ENCODE measurements around the gene CYBRD1. TPM values are rescaled to one million over a fixed set of nuclear protein-coding genes. Genes with fewer than 3 reads are reported as not detected.

The CYBRD1 gene
- total RNA-seq, 4 donors from 2014 or later, result 5.7 to 176 (median 45.7) TPM

GRCh38 chr2:171509945-171510731 lies 12.1 kb upstream of the CYBRD1 start:
- TF ChIP-seq POLR2A (IDR thresholded peaks at IDR 0.05) (no peak), CTCF (IDR thresholded peaks at IDR 0.05) (no peak)
- Histone ChIP-seq H3K9me3 (no peaks in the 10 kb centered on the region), H3K27ac (no peak overlapping the region), H3K27me3 (no peaks in the 10 kb centered on the region), H3K4me1 (no peaks in the 10 kb centered on the region), H3K4me3 (no peak overlapping the region), H3K36me3 (no peaks in the 10 kb centered on the region)
- WGBS, 2 donors, result 74 to 76% methylated on average over 9 of the region's 9 CpGs
- DNase-seq, result no peak
- intact Hi-C loops (cut with DNase I), result no loop called here

GRCh38 chr2:171512014-171512413 lies 10.3 kb upstream of the CYBRD1 start:
- intact Hi-C loops (cut with DNase I), result no loop called here
- TF ChIP-seq CTCF (IDR thresholded peaks at IDR 0.05) (no peak), POLR2A (IDR thresholded peaks at IDR 0.05) (no peak)
- no peaks in the 10 kb centered on the region for H3K9me3 ChIP-seq
- DNase-seq, result no peak
- no peak overlapping the region for H3K4me3 ChIP-seq
- 77 to 88% methylated on average over 2 of the region's 2 CpGs for WGBS, 2 donors
- H3K36me3 ChIP-seq, result no peaks in the 10 kb centered on the region
- H3K27ac ChIP-seq, result no peak overlapping the region
- peaks cover 0 to 10% (median 0%) of the 10 kb centered on the region in 3 donors for H3K4me1 ChIP-seq
- H3K27me3 ChIP-seq, result no peaks in the 10 kb centered on the region

- Histone ChIP-seq H3K4me3 (no peak overlapping the region), H3K27me3 (no peaks in the 10 kb centered on the region), H3K36me3 (no peaks in the 10 kb centered on the region), H3K4me1 (peaks cover 0 to 10% (median 0%) of the 10 kb centered on the region in 3 donors), H3K27ac (no peak overlapping the region), H3K9me3 (no peaks in the 10 kb centered on the region)
- DNase-seq, result no peak
- intact Hi-C loops (cut with DNase I), result no loop called here
- TF ChIP-seq POLR2A (IDR thresholded peaks at IDR 0.05), result no peak
- TF ChIP-seq CTCF (IDR thresholded peaks at IDR 0.05), result no peak
- WGBS, 2 donors, result 53 to 67% methylated on average over 1 of the region's 1 CpG
Observed at GRCh38 chr2:171512683-171513195, 9.5 kb upstream of the CYBRD1 start.

GRCh38 chr2:171513719-171514160 lies 8.5 kb upstream of the CYBRD1 start:
- H3K4me1 ChIP-seq, result peaks cover 0 to 10% (median 0%) of the 10 kb centered on the region in 3 donors
- 64 to 65% methylated on average over 3 of the region's 3 CpGs for WGBS, 2 donors

More at GRCh38 chr2:171513719-171514160, 8.5 kb upstream of the CYBRD1 start:
- Histone ChIP-seq H3K27me3 (peaks cover 0 to under 1% (median 0%) of the 10 kb centered on the region in 4 donors), H3K9me3 (no peaks in the 10 kb centered on the region), H3K4me3 (no peak overlapping the region), H3K36me3 (no peaks in the 10 kb centered on the region), H3K27ac (no peak overlapping the region)
- intact Hi-C loops (cut with DNase I), result no loop called here
- TF ChIP-seq CTCF (IDR thresholded peaks at IDR 0.05) (no peak), POLR2A (IDR thresholded peaks at IDR 0.05) (no peak)
- DNase-seq, result no peak

Measured in esophagus squamous epithelium (tissue), 5 donors.